Hepatocyte (in vitro differentiated cells): Measurements from ENCODE around the gene PICK1. TPM values are rescaled to one million over a fixed set of nuclear protein-coding genes. Genes with fewer than 3 reads are reported as not detected.

ENCODE experiments used
- DNase-seq: peaks from one replicate; pipeline ENCODE4 v3.0.0-alpha.2; 2016; ENCODE audit warnings: low spot score
- H2AFZ ChIP-seq: fragments of 200-600 bp; sonication (generic); 2 replicates; pipeline ENCODE4 v1.6.0; 2016; ENCODE audit warnings: antibody characterized with exemption, mild to moderate bottlenecking
- H3K27ac ChIP-seq: fragments of 200-600 bp; sonication (generic); 2 replicates; pipeline ENCODE4 v1.5.1; 2016; ENCODE audit warnings: mild to moderate bottlenecking
- H3K27me3 ChIP-seq: fragments of 200-600 bp; sonication (generic); 2 replicates; pipeline ENCODE4 v1.6.1; 2016
- H3K36me3 ChIP-seq: fragments of 200-600 bp; sonication (generic); replicated peaks from 2 replicates; pipeline ENCODE4 v1.5.1; 2016; ENCODE audit warnings: low read depth; ENCODE audit not compliant: insufficient read depth
- H3K4me1 ChIP-seq: fragments of 200-600 bp; sonication (generic); 2 replicates; pipeline ENCODE4 v1.5.1; 2016; ENCODE audit warnings: mild to moderate bottlenecking, moderate library complexity; ENCODE audit not compliant: insufficient read depth
- H3K4me2 ChIP-seq: fragments of 200-600 bp; sonication (generic); 2 replicates; pipeline ENCODE4 v1.6.0; 2016
- H3K4me3 ChIP-seq: fragments of 200-600 bp; sonication (generic); 2 replicates; pipeline ENCODE4 v1.5.1; 2016; ENCODE audit warnings: mild to moderate bottlenecking
- H3K79me2 ChIP-seq: fragments of 200-600 bp; sonication (generic); 2 replicates; pipeline ENCODE4 v1.6.0; 2017; ENCODE audit warnings: mild to moderate bottlenecking
- H3K9me2 ChIP-seq: fragments of 200-600 bp; sonication (generic); replicated peaks from 2 replicates; pipeline ENCODE4 v1.6.0; 2017; ENCODE audit warnings: mild to moderate bottlenecking; ENCODE audit not compliant: insufficient read depth
- H3K9me3 ChIP-seq: fragments of 200-600 bp; sonication (generic); 2 replicates; pipeline ENCODE4 v1.5.1; 2016; ENCODE audit warnings: low read depth, mild to moderate bottlenecking
- H4K20me1 ChIP-seq: fragments of 200-600 bp; sonication (generic); 2 replicates; pipeline ENCODE4 v1.6.0; 2016; ENCODE audit warnings: mild to moderate bottlenecking; ENCODE audit not compliant: insufficient read depth, poor library complexity, severe bottlenecking
- EZH2 ChIP-seq: fragments of 200-600 bp; sonication (generic); IDR thresholded peaks from 2 replicates; pipeline ENCODE4 v1.6.1; 2016; ENCODE audit warnings: antibody characterized with exemption, mild to moderate bottlenecking, borderline replicate concordance
- EZH2phosphoT487 ChIP-seq: fragments of 200-600 bp; sonication (generic); IDR thresholded peaks from one replicate; pipeline ENCODE4 v1.6.1; 2018; ENCODE audit warnings: antibody characterized with exemption, mild to moderate bottlenecking, low read depth, moderate library complexity; ENCODE audit not compliant: unreplicated experiment, severe bottlenecking
- WGBS: methylation state at CpG from one replicate; pipeline ENCODE4 v1.1.6; 2016; ENCODE audit warnings: low lambda C conversion rate; ENCODE audit errors: missing lambda C conversion rate; 5-methylcytosine and 5-hydroxymethylcytosine counted together
- polyA plus RNA-seq: library from polyadenylated mRNA; unstranded; fragments of >200 nt; fragmentation: Nextera tagmentation; extraction: Ambion mirVana; gene quantifications from 2 replicates; pipeline ENCODE4 v1.2.1, GENCODE V29; 2016
- total RNA-seq: library from RNA; depleted of rRNA; stranded (reverse); fragments of >200 nt; gene quantifications from 2 replicates; pipeline ENCODE4 v1.2.3, GENCODE V29; 2014
- TF ChIP-seq, protein P1 (sequence below): fragments of 200-600 bp; sonication (generic); IDR thresholded peaks from 2 replicates; pipeline ENCODE4 v1.5.1; 2016; ENCODE audit warnings: antibody characterized with exemption, mild to moderate bottlenecking; ENCODE audit not compliant: poor library complexity

The PICK1 gene
- total and polyA plus RNA-seq, 2 experiments from 2014 or later = 26.2 to 43.1 TPM

DNA sequence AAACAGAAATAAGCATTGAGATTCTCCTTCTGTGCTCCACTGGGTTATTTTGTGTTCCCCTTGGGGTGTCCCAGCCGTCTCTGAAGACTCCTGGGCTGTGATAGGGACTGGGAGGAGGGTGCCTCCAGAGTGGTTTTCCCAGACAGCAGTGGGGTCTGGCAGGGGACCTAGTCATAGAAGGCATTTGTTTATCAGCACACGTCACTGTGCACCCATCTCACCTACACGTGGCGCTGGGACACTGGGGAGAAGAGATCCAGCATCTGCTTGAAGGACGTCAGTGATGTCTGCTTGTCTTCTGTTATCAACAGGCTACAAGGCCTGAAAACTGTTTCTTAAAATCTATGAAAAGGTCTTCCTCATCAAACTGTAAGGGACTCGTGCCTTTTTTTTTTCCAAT is 34.2 kb upstream of the PICK1 start:
- H3K27ac ChIP-seq = no peak overlapping the region
- TF ChIP-seq EZH2 = no peak
- TF ChIP-seq, protein P1, sequence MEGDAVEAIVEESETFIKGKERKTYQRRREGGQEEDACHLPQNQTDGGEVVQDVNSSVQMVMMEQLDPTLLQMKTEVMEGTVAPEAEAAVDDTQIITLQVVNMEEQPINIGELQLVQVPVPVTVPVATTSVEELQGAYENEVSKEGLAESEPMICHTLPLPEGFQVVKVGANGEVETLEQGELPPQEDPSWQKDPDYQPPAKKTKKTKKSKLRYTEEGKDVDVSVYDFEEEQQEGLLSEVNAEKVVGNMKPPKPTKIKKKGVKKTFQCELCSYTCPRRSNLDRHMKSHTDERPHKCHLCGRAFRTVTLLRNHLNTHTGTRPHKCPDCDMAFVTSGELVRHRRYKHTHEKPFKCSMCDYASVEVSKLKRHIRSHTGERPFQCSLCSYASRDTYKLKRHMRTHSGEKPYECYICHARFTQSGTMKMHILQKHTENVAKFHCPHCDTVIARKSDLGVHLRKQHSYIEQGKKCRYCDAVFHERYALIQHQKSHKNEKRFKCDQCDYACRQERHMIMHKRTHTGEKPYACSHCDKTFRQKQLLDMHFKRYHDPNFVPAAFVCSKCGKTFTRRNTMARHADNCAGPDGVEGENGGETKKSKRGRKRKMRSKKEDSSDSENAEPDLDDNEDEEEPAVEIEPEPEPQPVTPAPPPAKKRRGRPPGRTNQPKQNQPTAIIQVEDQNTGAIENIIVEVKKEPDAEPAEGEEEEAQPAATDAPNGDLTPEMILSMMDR = no peak
- TF ChIP-seq EZH2phosphoT487 = no peak
- no peak overlapping the region for H3K4me2 ChIP-seq
- WGBS = 85% methylated on average over 6 of the region's 6 CpGs
- no peaks in the 10 kb centered on the region for H3K27me3 ChIP-seq
- H3K9me3 ChIP-seq = no peaks in the 10 kb centered on the region
- no peak overlapping the region for H2AFZ ChIP-seq
- DNase-seq = no peak
- H3K79me2 ChIP-seq = no peaks in the 10 kb centered on the region
- no peak overlapping the region for H3K4me3 ChIP-seq
- H4K20me1 ChIP-seq = no peaks in the 10 kb centered on the region
- H3K9me2 ChIP-seq = no peaks in the 10 kb centered on the region
- no peaks in the 10 kb centered on the region for H3K36me3 ChIP-seq
- no peaks in the 10 kb centered on the region for H3K4me1 ChIP-seq

DNA sequence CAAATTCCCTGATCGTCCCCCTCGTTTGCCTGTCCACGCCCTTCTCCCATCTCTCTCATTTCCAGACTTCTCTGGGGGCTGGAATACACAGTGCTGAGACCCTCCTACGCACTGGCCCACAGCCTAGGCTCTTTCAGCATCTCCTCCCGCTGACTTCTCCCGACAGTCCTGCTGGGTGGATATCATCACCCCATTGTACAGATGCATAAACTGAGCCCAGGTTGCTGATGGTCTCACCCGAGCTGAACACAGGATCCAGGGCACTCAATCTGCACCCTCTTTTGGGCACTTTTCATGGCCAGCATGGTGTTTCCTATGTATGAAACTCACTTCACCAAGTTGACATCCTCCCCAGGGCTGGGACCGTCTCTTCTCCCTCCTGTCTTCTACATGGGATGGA is 31.7 kb upstream of the PICK1 start:
- Histone ChIP-seq H3K4me3 (no peak overlapping the region), H4K20me1 (no peaks in the 10 kb centered on the region), H3K4me1 (peaks cover 7% of the 10 kb centered on the region), H3K9me3 (no peaks in the 10 kb centered on the region), H3K4me2 (no peak overlapping the region), H3K9me2 (no peaks in the 10 kb centered on the region), H3K27ac (no peak overlapping the region), H3K79me2 (no peaks in the 10 kb centered on the region), H3K27me3 (no peaks in the 10 kb centered on the region), H3K36me3 (no peaks in the 10 kb centered on the region), H2AFZ (no peak overlapping the region)
- TF ChIP-seq EZH2phosphoT487 (no peak), EZH2 (no peak)
- TF ChIP-seq, protein P1 = no peak
- no peak for DNase-seq
- whole genome bisulfite sequencing = 92% methylated on average over 8 of the region's 8 CpGs

DNA sequence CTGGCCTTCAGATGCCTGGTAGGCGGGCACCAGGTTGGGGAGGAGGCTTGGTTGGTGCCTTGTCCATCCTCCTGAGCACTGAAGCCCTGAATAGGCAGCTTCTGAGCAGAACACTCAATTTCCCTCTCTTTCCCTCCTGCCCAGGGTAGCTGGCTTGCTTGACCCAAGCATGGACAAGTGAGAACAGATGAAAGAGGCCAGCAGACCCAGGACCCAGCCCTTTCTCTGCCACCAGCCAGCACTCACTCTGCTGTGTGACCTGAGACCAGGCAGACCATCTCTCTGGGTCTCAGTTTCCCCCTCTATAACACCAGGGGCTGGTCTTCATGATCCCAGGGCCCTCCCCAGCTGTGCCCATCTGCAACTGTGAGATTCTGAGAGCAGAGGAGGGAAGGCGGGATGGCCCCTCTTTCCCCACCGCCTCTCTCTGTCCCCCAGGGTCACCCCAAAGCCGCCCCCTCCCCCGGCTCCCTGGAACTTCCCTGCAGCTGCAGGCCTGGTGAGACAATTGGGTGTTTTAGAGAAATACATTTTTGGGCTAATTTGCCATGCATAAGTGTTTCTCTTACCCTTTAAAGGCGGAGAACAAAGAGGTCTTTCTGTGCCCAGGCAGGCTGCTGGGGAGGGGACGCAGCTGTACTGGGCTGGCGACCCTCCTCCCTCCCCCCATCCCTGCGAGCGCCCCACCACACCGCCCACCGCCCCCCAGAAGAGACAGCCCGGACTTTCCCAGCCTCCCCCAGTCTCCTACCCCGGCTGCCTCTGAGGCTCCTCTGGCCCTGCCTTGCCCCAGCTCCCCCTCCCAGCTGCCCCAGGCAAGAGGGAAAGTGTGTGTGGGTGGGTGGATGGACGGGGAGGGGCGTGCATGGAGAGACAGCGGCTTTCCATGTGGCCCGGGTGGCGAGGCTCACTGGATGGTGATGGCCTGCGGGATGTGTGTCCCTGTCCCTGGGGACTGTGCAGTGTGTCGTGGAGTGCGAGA is 30.8 kb upstream of the PICK1 start:
- Histone ChIP-seq H3K27me3 (no peaks in the 10 kb centered on the region), H3K4me1 (peaks cover 8% of the 10 kb centered on the region), H3K9me3 (no peaks in the 10 kb centered on the region), H3K9me2 (no peaks in the 10 kb centered on the region), H3K79me2 (no peaks in the 10 kb centered on the region), H3K27ac (no peak overlapping the region), H2AFZ (no peak overlapping the region), H4K20me1 (no peaks in the 10 kb centered on the region), H3K4me3 (no peak overlapping the region), H3K4me2 (no peak overlapping the region), H3K36me3 (no peaks in the 10 kb centered on the region)
- no peak for DNase-seq
- no peak for TF ChIP-seq EZH2phosphoT487
- TF ChIP-seq EZH2 = no peak
- TF ChIP-seq, protein P1 = no peak
- 88% methylated on average over 16 of the region's 22 CpGs for WGBS
